Fibroblast of upper back skin (primary cell): ENCODE measurements around the gene CTCFL.

Experiments used
- DNase-seq: peaks from one replicate; pipeline ENCODE4 v3.0.0-alpha.2; 2013

CTCFL gene, protein sequence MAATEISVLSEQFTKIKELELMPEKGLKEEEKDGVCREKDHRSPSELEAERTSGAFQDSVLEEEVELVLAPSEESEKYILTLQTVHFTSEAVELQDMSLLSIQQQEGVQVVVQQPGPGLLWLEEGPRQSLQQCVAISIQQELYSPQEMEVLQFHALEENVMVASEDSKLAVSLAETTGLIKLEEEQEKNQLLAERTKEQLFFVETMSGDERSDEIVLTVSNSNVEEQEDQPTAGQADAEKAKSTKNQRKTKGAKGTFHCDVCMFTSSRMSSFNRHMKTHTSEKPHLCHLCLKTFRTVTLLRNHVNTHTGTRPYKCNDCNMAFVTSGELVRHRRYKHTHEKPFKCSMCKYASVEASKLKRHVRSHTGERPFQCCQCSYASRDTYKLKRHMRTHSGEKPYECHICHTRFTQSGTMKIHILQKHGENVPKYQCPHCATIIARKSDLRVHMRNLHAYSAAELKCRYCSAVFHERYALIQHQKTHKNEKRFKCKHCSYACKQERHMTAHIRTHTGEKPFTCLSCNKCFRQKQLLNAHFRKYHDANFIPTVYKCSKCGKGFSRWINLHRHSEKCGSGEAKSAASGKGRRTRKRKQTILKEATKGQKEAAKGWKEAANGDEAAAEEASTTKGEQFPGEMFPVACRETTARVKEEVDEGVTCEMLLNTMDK

DNA sequence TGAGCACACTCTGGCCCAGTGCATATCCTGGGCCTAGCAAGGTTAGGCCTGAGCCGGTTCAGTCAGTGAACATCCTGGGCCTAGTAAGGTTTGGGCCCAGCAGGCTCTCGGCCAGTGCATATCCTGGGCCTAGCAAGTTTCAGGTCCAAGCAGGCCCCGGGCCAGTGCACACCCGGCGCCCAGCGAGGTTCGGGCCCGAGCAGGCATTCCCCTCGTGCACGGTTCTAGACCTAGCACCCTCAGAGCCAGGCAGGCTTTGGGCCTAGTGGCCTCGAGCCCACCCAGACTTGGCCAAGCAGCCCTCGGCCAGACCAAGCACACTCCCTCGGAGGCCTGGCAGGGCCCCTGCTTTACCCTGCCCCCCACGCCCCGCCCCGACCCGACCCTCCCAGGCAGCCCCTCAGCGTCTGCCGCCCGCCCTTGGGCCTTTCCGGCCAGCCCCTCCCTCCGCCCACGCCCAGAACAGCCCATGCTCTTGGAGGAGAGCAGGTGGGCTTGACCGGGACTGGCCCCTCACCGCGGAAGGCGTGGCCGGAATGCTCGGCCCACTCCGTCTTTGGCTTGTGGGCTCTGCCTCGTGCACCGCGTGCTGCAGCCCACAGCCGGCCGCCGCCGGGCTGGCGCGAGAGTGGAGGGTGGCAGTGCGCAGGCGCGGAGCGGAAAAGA, at the start of gene CTCFL:
Gene CTCFL, minus strand, starts transcription at position 630 of the 666 bp plus-strand sequence. CDS start 935 bp downstream, outside the sequence.
- DNase-seq, result no peak

DNA sequence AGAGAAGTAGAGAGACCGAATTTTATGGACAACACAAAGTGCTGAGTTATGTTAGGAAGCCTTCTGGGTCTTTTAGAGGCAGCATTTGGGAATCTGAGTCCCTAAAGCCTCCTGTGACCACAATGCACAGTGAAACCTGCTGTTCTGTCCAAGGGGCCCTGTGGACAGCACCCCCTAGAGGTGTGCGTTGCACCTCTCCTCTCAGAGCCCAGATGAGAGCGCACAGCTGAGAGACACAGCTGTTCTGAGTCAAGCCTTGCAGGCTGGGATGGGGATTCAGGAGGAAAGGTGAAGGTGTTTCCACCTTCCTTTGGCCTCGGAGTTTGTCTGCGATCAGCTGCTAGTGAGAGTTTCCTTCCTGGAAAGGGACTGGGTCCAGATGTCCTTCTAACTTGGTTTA, 49.0 kb upstream of the CTCFL start:
- DNase-seq, result no peak

DNA sequence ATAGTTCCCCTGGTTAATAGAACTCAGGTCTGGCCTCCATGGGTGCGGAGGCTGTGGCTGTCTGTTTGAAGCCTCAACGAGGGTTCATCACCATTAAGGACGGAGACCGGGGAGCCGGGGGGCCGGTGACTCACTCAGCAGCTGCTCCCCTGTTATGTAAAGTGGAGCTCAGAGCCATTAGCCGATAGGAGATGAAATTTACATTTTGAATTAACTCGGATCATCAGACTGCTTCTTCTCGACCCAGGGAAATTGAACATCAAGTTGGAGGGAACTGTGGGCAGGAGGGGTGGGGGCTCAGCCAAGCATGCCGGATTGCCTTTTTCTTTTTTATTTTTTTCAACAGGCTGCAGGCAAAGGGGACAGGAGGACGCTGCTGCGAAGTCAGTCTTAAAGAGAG, 48.3 kb upstream of the CTCFL start:
- no peak for DNase-seq

DNA sequence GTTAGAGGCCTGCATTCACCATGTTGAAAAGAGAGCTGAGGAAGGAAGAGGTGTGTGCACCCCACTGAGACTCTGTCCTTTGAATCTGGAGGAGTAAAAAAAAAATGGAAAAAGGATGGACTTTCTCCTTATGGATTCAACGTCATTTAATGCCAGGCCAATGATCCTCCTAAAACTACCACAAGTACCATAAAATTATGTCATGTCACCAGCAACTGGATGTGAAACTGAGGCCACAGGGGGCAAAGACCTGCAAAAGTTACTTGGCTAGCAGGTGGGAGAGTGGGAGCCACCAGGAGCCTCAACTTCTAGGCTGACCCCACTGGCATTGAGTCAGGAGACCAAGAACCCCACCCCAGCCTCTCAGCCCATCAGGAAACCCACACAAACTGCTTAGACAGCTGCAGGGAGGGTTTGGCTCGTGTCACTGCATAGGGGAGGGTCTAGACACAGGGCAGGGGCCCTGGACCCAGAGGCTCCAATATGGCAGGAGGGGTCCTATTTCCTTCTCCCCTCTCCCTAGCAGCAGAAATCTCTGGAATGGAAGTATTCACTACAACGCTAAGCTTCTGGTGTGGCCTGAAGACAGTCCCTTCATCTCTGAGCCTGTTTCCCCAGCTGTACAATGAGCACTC, 47.0 kb upstream of the CTCFL start:
- DNase-seq, result no peak

DNA sequence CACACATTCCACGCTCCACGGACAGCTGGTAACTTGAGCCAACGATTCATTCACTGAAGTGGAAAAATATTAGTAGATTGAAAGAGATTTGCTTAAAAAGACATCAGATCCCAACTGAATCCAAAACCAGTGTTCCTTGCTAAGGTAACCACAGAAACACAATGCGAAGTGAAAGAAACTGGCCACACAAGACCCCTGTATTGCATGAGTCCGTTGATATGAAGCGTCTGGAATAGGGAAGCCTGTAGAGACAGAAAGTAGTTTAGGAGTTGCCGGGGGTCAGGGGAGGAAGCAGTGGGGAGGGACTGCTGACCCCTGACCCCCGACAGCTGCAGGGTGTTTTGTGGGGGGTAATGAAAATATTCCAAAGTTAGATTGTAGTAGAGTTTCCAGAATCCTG, 46.0 kb upstream of the CTCFL start:
- no peak for DNase-seq

DNA sequence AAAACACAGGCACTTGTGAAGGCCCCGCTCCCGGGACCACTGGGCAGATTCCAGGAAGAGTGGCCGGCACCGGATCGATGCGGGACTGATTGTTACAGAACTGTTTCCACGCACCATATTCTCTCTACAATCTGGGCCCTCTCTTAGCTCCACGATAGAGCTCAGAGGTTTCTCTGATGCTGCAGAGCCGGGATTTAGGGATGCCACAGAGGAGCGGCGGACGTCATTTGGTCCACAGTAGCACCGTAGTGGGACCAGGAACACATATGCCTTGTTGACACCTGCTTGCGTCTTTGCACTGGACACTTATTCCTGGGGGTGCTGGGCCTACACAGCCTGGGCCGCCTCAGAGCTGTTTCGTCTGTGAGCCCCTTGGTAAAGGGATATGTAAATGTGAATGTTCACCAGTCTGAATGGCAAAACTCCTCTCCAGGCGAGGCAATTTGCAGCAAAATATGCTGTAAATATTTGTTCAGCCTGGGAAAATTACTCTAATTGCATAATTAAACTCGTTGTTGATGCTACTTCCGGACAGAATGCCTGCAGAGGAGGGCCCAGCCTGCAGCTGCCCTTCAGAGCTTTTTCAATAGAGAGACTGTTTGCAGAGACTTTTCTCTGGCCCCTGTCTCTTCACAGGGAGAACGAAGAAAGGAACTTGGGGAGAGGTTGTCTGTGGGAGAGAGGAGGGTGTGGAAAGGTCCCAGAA, 45.4 kb upstream of the CTCFL start:
- no peak for DNase-seq

DNA sequence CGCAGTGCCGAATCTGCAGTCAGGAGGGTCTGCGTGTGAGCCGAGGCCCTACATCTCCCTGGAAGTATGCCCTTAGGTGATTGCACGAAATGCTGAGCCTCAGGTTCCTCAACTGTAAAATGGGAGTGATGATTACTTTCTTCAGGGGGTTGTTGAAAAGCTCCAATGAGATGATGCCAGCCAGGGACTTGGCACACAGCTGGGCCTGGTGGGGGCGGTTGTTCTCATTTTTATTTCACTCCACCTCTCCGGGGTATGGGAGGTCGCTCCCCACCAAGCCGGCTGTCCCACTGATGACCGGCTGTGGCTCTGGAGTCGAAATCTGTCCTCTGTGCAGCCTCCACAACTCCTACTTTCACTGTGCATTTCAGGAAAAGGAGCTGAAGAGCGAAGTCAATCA, 44.0 kb upstream of the CTCFL start:
- DNase-seq, result no peak

DNA sequence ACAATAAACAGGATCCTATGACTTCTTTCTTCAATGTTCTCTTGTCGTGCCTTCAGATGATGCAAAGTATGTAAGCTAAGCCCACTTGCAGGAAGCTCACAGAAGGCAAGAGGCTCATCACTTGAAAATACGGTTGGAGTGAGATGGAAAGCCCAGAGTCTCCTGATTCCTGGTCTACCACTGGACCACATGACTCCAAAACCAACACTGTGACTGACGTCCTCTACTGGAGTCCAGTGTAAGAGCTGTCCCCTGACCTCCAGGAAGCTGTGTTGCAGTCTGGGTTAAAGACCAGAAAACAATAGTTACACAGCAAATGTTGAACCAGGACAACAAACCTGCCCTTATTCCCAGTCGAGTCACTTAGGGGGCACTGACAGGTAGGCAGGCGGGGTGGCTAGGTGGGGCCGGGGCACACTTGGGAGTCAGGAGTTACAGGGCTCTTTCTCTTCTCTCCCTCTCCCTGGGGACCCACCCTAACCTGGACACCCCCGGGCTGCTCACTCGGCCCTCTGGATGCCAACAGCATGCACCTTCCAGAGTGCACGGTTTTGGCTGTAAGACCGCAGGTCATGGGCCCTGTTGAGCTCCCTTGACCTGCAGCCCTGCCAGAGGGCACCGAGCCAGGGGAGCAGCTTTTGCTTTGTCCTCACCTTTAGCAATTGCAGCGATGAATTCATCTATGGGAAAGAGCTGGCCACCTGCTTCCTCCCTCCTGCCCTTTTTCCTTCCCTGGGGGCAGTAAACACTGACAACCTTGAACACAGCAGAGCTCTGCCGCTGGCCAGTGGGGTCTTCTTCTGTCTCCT, 43.4 kb upstream of the CTCFL start:
- no peak for DNase-seq

DNA sequence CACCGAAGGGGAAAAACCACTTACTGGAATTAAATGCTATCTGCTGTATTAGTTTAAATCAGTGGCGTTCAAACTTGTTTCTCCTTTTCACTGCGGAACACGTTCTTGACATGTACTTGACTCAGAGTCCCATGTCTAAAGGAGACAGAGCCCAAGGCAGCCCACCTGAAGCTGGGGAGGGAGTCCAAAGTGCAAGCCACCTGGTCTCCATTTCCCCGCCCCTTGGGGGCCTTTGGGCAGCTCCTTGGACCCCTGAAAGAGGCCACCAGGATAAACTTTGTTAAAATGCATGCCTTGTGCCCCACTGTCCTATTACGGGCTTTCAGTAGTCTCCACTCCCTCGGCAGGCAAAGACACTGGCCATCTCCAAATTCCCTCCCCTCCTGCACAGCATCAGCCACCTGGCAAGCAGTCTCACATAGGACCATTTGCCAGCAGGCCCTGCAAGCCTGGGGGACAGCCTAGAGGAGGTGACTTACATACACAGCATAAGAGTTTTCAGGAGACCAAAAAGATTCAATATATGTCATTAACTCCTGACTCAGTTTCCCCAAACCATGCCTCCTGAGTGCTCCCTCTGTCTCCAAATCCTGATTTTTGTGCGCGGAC, 42.6 kb upstream of the CTCFL start:
- DNase-seq, result no peak

DNA sequence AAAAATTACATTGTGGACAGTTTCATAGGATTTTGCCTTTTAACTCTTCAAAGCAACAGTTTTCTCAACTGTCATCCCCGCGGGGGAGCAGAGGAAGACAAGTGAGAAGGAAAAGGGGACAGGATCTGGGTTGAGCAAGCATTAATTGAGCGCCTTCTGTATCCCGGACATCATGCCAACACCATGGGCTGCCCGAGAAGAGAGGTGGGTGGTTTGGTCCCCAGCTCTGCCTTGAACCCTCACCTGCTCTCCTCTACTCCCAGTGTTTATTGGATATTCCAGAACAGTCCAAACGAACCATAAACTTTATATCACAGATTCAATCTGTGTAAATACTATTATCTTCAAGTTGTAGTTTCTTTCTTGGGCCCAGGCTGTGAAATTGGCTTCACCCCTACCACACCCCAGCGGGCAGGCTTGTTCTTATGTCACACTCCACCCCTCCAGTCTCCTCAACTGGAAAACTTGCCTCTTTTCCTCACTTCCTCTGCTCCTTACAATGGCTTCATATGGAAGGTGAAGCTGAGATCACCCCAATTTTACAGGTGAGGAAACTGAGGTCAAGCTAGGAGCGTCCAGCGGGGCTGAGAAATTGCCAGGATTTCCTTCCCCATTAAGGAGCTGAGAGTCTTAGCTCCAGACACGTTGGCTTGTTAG, 42.0 kb upstream of the CTCFL start:
- no peak for DNase-seq

DNA sequence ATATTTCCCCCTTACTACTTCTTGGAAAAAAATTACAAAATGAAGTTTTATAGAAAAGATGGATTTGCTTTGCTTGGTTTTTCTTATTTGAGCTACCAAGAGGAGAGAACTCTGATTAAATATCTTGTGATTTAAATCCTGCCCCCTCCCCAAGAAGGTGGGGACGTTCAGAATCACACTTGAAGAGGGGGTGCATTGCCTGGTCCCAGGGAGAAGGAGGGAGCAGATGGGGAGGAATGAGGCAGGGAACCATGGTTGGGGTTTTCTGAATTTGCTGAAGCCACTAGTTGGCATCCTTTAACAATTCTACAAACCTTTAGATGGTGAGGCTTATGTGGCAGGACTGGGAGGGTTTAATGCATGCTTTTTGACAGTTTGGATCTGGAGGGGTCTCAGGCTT, 41.5 kb upstream of the CTCFL start:
- no peak for DNase-seq

DNA sequence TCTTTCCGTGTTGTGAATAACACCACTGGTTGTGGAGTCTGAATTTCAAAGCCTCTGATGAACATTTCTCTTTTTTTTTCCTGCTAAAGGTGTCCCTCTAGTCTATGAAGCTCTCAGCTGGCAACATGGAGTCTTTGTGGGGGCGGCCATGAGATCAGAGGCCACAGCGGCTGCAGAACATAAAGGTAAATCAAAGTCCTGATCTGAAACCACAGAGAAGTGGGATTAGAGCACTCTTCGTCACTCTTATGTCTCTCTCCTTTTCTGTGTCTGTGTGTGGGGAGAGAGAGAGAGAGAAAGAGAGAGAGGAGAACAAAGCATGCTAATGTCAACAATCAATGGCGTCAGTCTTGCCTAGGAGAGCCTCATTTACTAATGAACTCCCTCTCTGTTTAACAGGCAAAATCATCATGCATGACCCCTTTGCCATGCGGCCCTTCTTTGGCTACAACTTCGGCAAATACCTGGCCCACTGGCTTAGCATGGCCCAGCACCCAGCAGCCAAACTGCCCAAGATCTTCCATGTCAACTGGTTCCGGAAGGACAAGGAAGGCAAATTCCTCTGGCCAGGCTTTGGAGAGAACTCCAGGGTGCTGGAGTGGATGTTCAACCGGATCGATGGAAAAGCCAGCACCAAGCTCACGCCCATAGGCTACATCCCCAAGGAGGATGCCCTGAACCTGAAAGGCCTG, 40.2 kb upstream of the CTCFL start:
- no peak for DNase-seq

DNA sequence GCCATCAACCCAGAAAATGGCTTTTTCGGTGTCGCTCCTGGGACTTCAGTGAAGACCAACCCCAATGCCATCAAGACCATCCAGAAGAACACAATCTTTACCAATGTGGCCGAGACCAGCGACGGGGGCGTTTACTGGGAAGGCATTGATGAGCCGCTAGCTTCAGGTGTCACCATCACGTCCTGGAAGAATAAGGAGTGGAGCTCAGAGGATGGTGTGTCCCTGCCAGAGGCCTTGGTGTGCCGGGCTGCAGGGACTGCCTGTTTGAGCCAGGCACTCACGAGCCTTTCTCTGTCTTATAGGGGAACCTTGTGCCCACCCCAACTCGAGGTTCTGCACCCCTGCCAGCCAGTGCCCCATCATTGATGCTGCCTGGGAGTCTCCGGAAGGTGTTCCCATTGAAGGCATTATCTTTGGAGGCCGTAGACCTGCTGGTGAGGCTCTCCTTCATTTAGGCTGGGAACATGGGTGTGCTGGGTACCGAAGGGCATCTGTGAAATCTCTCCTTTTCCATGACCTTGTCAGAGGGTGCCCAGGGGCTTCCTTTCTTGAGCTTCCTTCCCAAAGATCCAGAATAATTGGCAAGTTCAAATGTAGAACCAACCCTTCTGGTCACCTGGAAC, 39.4 kb upstream of the CTCFL start:
- no peak for DNase-seq

DNA sequence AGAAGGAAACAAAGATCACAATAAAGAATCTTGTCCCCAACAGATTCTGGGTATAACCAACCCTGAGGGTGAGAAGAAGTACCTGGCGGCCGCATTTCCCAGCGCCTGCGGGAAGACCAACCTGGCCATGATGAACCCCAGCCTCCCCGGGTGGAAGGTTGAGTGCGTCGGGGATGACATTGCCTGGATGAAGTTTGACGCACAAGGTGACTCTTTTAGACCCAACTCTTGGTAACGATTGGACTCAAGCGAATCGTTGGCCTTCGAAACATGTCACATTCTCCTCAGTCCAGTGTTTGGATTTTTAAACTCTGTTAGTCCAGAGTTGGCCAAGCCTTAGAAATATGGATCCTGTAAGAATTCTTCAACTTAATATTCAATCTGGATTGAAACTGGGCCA, 38.6 kb upstream of the CTCFL start:
- no peak for DNase-seq

DNA sequence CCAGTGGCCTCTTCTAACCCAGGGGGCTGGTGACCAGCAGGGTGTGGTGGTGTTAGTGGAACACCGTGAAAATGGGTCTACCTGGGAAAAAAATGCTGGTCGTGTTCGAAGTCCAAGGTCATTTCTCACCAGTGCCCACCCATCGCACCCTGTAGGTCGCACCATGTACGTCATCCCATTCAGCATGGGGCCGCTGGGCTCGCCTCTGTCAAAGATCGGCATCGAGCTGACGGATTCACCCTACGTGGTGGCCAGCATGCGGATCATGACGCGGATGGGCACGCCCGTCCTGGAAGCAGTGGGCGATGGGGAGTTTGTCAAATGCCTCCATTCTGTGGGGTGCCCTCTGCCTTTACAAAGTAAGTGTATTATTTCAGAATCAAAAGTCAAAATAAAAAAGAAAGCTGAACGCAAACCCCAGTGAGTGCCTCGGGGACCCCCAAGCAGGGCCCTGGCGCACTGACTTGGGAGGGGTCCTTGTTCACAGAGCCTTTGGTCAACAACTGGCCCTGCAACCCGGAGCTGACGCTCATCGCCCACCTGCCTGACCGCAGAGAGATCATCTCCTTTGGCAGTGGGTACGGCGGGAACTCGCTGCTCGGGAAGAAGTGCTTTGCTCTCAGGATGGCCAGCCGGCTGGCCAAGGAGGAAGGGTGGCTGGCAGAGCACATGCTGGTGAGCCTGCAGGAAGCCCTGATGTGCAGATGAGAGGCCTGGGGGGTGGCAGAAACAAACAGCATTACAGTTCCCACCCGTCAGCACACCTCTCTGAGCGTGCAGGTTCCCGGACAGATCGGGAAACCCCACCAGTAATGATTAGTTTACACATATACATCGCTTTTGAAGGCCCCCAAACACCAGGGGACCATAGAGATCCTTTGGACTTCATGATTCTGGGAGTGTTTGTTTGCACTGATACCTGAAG, 37.9 kb upstream of the CTCFL start:
- no peak for DNase-seq

DNA sequence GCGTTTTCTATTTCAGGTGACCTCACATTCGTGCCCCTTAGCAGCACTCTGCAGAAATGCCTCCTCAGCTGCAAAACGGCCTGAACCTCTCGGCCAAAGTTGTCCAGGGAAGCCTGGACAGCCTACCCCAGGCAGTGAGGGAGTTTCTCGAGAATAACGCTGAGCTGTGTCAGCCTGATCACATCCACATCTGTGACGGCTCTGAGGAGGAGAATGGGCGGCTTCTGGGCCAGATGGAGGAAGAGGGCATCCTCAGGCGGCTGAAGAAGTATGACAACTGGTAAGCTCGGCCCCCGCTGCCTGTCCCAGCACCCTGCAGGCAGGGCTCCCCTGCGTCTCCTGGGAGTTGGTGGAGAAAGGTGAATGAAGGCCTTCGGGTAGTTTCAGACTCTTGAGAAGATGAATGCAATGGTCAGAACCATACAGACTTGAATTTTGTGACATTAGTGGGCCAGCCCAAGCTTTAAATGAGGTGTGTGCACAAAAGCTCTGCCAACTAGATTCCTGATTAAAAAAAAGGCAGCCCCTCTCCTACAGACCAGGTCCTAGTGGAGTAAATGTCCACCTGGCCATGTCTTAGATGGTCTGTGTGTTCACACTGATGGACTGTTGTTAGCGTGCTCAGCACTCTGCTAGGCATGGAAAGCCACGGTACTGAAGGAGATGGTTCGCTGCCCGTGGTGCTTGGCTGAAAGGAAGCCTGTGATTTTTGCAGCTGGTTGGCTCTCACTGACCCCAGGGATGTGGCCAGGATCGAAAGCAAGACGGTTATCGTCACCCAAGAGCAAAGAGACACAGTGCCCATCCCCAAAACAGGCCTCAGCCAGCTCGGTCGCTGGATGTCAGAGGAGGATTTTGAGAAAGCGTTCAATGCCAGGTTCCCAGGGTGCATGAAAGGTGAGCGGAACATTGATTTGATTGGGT, 36.7 kb upstream of the CTCFL start:
- no peak for DNase-seq

DNA sequence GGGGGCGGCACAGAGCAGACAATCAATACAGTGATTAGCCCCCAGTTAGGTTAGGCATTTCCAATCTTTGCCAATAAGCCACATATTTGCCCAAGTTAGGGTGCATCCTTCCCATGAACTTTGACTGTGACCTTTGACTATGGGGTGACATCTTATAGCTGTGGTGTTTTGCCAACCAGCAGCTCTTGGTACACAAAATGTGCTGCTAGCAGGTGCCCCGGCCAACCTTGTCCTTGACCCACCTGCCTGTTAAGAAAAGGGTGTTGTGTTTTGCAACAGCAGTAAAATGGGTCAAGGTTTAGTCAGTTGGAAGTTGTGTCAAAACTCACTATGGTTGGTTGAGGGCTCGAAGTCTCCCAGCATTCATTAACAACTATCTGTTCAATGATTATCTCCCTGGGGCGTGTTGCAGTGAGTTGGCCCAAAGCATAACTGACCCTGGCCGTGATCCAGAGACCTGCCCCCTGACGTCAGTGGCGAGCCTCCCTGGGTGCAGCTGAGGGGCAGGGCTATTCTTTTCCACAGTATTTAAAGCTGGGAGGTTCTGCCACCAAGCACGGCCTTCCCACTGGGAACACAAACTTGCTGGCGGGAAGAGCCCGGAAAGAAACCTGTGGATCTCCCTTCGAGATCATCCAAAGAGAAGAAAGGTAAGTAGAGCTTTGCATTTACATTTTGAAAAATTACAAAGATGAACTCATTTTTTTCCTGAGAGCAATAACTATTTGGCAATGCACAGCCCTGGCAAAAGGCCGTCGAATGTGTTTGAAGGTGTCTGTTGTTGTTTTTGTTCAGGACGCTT, 35.8 kb upstream of the CTCFL start, which contains the start of gene PCK1:
Gene PCK1, plus strand, starts transcription at position 557 of the 802 bp plus-strand sequence. CDS start 302 bp downstream, outside the sequence.
- no peak for DNase-seq
